ENCODE measurements around the gene UBL5. TPM values are rescaled to one million over a fixed set of nuclear protein-coding genes. Genes with fewer than 3 reads are reported as not detected.

The UBL5 gene
- total RNA-seq, 1 donor from 2014 or later, result 270 TPM

DNA sequence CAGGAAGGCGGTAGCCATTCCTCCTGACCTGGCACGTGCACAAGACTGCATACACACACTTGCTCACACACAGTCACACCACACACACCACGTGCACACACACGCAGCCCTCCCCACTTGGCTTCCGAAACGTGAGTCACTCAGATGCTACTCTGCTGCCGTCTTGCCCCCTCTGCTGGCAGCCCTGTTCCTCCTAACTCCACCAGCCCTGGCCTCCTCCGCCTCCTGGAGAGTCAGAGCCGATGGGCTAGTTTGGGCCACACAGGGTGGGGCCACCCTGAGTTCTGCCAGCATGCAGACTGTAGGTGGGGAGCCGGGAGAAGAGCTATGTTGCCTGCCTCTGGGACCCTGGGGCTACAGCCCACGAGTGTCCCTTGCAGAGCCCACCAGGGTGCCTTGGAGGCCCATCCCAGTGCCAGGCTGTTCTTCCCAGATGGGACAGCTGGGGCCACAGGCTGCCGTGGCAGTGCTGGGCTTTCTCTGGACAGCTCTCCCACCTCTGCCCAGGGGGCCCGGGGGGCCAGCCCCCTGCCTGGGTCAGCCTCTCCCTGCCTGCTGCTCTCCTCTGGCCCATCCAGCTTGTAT is 19.5 kb downstream of the UBL5 start:
- H3K36me3 Mint-ChIP-seq (ENCODE audit: low read depth), result peaks cover 63% of the 10 kb centered on the region
- no peak for TF ChIP-seq CTCF (IDR thresholded peaks at IDR 0.05)
- no peak overlapping the region for H3K27ac Mint-ChIP-seq
- POLR2A ChIA-PET, result no interaction called here
- no peaks in the 10 kb centered on the region for H3K27me3 Mint-ChIP-seq
- intact Hi-C loops (cut with micrococcal nuclease), result no loop called here
- DNase-seq (no peak), ATAC-seq (ENCODE audit: low read depth) (no peak)
- CTCF ChIA-PET, result no interaction called here
- no peak overlapping the region for H3K4me3 Mint-ChIP-seq
- H3K4me1 Mint-ChIP-seq, result no peaks in the 10 kb centered on the region
- H3K9me3 Mint-ChIP-seq, result peaks cover 3% of the 10 kb centered on the region

- CTCF ChIA-PET, result no interaction called here
- Mint-ChIP-seq H3K9me3 (peaks cover 3% of the 10 kb centered on the region), H3K4me3 (no peak overlapping the region), H3K27ac (no peak overlapping the region), H3K27me3 (no peaks in the 10 kb centered on the region), H3K4me1 (no peaks in the 10 kb centered on the region), H3K36me3 (ENCODE audit: low read depth) (peaks cover 57% of the 10 kb centered on the region)
- intact Hi-C loops (cut with micrococcal nuclease), result no loop called here
- no peak for ATAC-seq (ENCODE audit: low read depth)
- no peak for DNase-seq
- no peak for TF ChIP-seq CTCF (IDR thresholded peaks at IDR 0.05)
- POLR2A ChIA-PET, result no interaction called here
Observed at GRCh38 chr19:9848060-9848459, 20.3 kb downstream of the UBL5 start.

DNA sequence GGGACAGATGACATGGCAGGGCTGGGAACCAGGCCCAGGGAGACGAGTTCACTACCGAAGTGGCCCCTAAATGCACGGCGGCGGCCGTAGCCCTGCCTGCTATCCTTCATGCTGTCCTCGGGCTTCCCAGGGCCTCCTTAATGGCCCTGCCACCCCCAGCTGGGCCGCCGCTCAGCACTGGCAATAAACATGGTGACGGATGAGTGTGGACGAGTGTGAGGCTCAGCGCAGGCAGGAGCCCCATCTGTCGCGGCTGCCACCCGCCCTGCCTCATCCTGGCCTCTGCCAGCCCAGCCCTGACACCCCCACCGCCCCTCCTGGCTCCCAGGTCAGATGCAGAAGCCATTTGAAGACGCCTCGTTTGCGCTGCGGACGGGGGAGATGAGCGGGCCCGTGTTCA is 21.0 kb downstream of the UBL5 start:
- ATAC-seq (ENCODE audit: low read depth) (no peak), DNase-seq (no peak)
- TF ChIP-seq CTCF (IDR thresholded peaks at IDR 0.05), result no peak
- peaks cover 50% of the 10 kb centered on the region for H3K36me3 Mint-ChIP-seq (ENCODE audit: low read depth)
- no peaks in the 10 kb centered on the region for H3K4me1 Mint-ChIP-seq
- ChIA-PET POLR2A (no interaction called here), CTCF (no interaction called here)
- H3K27ac Mint-ChIP-seq, result no peak overlapping the region
- no peak overlapping the region for H3K4me3 Mint-ChIP-seq
- H3K9me3 Mint-ChIP-seq, result no peaks in the 10 kb centered on the region
- no peaks in the 10 kb centered on the region for H3K27me3 Mint-ChIP-seq
- intact Hi-C loops (cut with micrococcal nuclease), result no loop called here

DNA sequence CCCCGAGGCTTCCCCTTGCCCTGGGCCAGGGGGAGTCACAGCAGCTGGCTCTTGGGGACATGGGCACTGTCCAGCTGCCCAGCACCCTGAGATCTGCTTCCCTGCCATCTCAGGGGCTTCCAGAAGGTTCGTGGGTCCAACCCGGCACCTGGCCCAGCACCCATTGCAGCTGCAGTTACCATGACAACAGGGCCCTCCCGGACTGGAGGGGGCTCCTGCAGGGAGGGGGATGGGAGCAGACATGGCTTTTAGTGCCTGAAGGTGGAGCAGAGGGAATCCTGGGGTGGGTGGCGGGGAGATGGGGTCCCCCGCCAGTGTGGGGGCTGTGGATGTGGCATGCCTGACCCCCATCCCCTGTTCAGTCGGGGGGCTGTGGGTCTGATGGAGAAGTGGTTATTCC is 22.1 kb downstream of the UBL5 start:
- no peak for ATAC-seq (ENCODE audit: low read depth)
- CTCF ChIA-PET, result no interaction called here
- H3K4me3 Mint-ChIP-seq, result no peak overlapping the region
- POLR2A ChIA-PET, result interaction anchor here (0.6 kb wide), 1 partner anchor 483 kb away, joined by 10 read pairs; no protein-coding TSS in a partner anchor
- DNase-seq, result no peak
- no peaks in the 10 kb centered on the region for H3K4me1 Mint-ChIP-seq
- TF ChIP-seq CTCF (IDR thresholded peaks at IDR 0.05), result no peak
- H3K9me3 Mint-ChIP-seq, result no peaks in the 10 kb centered on the region
- peaks cover 40% of the 10 kb centered on the region for H3K36me3 Mint-ChIP-seq (ENCODE audit: low read depth)
- H3K27me3 Mint-ChIP-seq, result no peaks in the 10 kb centered on the region
- intact Hi-C loops (cut with micrococcal nuclease), result no loop called here
- H3K27ac Mint-ChIP-seq, result no peak overlapping the region

GRCh38 chr19:9850235-9850959 is 22.7 kb downstream of the UBL5 start:
- TF ChIP-seq CTCF (IDR thresholded peaks at IDR 0.05), result no peak
- no peak for ATAC-seq (ENCODE audit: low read depth)
- intact Hi-C loops (cut with micrococcal nuclease), result no loop called here
- Mint-ChIP-seq H3K4me1 (no peaks in the 10 kb centered on the region), H3K27me3 (no peaks in the 10 kb centered on the region), H3K27ac (no peak overlapping the region), H3K9me3 (no peaks in the 10 kb centered on the region), H3K4me3 (no peak overlapping the region), H3K36me3 (ENCODE audit: low read depth) (peaks cover 34% of the 10 kb centered on the region)
- ChIA-PET CTCF (no interaction called here), POLR2A (no interaction called here)
- no peak for DNase-seq

Data from activated B cell treated with CpG ODN at 0.5 μM for 24 hours (primary cell).